HG02588 (cell line): ENCODE results near the gene PHACTR1.

Experiments
- ATAC-seq: cut with Tn5 transposase; IDR thresholded peaks from one replicate; pipeline ENCODE4 v1.9.1; 2021; ENCODE audit warnings: mild to moderate bottlenecking, moderate library complexity; ENCODE audit not compliant: unreplicated experiment

PHACTR1 gene

DNA sequence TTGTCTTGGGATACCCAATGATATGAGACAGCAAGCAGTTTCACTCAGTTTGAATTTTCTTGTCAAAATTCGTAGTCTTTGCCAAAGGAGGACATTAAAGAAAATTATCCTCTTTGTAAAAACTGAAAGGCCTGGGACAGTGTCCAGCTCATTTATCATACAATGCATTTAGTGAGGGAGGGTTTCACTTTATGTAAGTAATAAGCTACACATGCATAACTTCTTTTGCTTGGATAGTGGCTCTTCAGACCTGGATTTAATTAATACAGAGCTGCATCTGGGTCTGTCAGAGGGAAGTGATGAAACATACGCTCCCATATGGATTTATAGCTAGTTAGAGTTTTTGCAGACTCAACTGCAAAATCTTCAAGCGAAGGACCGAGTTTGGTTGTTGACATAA, 175.6 kb downstream of the PHACTR1 start:
- ATAC-seq, result no peak

DNA sequence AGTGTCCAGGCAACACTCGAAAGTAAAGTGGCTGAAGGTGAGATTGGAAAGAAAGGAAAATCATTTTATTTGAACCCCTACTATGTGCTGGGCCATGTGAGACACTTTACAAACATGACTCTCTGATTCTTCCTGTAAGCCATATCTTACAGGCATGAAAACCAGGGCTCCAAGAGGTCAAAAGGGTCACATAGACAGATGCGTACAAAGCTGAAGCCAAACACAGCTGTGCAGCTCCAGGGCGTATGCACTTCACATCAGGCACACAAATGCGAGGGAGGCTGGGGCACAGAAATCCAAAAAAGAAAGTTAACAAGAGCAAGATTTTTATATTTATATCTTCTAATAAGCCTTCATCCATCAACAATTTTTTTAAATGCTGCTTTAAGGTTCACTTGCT, 176.5 kb downstream of the PHACTR1 start:
- no peak for ATAC-seq

DNA sequence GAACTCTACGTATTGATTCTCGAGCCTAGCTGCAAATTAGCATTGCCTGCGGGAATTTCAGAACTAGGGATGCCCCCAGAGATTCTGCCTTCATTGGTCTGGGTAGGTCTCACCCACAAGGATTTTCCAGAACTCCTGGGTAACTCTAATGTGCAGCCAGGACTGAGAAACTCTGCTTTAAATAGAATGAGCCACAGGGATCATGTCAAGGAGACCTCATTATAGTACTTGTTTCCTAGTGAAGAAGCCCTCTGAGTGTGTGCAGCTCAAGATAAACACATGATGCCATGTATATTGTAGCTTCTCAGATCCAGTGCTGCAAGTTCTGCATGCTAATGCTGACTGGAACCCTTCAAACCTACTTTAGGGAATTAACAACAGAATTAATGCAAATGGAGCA, 179.2 kb downstream of the PHACTR1 start:
- ATAC-seq, result no peak

DNA sequence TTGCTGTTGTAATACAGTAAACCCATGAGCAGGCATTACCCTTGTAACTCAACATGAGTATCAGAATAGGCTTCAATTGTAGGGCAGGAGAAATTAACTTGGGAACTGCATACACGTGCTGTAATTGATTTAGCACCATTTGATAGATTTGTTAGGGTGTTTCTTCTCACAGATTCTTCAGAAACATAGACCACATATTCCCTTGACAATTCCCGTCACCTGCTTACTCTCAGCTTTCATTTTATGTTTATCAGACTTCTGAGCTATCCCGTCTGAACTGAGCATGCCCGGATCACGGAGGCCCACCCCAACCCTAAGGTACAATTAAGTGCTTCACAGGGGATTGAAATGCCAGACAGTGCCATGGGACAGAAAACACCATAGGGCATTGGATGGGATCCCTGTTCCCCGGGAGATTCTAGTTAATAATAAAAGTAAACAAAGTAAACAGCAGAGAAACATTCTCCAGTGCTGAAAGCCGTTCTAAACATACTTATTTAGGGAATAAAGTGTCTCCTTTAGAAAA, 179.7 kb downstream of the PHACTR1 start:
- ATAC-seq, result no peak

DNA sequence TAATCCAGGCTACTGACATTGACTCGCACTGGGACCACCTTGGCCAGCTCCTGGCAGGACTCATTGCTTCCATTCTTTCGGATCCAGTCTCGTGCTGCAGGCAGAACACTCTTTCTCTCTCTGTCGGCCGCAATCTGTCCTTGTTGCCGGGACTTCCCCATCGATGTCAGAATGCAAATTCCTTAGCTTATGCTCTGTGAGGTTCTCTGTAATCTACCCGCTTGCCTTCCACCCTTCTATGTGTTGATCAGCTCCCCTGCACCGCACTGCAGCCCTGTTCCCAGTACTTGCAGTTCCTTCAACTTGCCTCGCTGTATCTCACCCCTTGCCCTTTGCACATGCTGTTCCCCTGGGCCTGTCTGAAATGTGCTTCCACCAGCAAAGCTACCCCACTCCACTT, 182.0 kb downstream of the PHACTR1 start:
- no peak for ATAC-seq

DNA sequence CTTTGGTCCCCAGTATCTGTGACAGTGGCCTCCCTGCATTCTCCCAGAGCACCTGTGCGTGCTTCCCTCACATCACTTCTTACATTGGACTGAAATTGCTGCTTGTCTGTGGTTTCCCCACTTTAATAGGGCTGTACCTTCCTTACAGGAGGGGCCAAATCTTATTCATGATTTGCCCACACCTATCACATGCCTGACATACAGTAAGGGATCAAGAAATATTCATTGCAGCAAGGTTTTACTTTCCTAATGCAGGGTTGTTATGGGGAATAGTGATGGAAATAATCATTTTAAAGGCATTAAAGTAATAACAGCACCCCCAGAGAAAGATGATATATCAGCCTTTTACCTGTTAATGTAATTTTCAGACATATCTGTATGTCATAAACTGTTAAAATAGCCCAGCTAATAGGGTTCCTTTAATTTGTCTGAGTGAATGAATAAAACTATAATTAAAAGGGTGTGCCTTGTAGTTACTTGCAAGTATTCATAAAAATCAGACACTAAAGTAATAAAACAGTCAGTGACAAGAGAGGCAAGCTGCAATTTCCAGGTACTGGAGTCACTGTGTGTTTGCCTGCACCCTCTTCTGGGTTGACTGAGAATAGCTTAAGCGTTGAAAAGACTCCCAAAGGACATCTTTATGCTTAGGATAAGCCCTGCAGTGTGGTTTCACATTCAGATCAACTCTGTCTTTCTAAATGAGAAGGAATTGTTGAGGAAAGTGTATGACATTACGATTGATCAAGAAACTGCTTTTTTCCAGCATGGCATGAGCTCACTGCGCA, 182.7 kb downstream of the PHACTR1 start:
- no peak for ATAC-seq

DNA sequence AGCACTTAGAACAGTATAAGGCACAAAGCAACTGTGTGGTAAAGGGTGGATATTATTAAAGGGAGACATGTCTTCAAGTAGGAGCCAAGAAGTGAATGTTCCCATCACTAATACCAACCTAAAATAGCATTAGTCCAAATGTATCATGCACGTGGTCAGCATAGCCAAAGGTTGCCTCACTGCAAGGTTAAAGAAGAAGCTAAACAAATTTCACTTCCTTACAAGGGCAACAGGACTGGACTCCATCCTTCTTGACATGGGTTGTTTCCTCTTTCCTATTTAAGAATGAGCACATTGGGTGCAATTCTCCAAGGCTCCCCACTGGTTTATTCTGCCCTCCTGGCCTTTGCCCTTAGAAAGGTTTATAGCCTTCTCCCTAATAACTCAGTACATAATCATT, 186.7 kb downstream of the PHACTR1 start:
- ATAC-seq, result no peak

DNA sequence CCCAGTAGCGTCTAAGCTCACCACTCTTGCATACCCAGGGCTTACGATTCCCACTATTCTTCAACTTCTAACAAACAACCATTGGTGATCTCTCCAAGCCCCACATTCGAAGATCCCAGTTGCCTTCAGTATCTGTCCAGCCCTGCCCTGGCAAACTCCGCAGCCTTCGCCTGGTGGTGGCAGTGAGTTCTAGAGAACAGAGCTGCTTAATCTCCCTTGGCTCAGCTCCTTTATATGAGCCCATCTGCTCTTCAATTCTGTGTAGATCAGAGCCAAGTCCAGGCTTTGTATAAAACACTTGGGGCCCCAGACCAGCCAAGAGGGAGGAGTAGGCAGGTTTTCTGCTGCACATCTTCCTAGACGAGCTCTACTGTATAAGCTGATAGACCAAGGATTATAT, 193.3 kb downstream of the PHACTR1 start:
- ATAC-seq, result no peak

DNA sequence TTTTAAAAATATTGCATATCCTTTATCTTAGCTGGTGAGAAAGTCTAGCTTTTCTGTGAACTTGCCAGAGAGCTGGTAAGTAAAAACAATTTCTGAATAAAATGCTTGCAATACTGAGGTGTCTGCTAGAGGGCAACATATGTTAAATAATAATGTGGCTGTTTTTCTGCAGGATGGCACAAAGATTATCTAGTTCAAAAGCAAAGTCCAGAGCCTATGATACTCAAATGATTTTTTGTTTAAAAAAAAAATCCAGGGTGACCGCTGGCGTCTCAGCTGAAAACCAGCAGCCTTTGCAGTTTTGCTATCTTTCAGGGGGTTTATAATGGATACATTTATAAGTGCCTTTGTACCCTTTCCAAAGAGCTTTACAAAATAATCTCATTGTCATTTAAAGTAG, 194.9 kb downstream of the PHACTR1 start:
- ATAC-seq, result no peak

DNA sequence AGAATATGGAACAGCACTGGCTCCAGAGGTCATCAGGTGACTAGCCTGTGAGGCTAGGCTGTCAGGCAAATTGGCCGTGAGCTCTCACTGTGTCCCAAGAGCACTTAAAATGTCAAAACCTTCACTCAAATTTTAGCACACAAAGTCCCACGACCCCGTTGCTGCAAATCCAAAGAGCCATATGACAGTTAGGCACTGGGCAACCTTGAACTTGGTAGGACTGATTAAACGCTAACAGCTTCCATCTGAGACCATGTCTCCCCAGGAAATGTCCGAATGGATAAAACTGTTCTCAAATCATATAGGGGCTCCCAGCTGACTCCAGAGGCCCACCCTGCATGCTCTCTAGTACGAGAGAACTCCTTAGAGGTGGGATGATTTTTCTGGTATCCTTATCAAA, 196.6 kb downstream of the PHACTR1 start:
- ATAC-seq, result no peak

DNA sequence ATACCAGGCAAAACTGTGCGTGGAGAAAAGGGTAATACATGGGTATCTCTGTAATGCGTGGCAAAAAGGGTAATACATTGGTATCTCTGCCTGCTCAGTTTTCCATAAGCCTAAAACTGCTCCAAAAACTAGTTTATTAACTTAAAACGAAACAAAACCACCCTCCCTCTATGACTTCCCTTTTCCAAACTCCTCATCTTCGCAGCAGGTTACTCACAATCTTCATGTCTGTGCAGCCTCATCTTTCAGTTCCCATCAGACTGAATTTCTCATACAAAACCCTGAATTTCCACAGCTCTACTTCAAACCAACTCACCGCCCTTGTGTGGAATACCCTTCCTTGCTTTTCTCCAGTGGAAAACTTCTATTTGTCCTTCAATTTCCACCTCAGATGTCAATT, 199.4 kb downstream of the PHACTR1 start:
- no peak for ATAC-seq

DNA sequence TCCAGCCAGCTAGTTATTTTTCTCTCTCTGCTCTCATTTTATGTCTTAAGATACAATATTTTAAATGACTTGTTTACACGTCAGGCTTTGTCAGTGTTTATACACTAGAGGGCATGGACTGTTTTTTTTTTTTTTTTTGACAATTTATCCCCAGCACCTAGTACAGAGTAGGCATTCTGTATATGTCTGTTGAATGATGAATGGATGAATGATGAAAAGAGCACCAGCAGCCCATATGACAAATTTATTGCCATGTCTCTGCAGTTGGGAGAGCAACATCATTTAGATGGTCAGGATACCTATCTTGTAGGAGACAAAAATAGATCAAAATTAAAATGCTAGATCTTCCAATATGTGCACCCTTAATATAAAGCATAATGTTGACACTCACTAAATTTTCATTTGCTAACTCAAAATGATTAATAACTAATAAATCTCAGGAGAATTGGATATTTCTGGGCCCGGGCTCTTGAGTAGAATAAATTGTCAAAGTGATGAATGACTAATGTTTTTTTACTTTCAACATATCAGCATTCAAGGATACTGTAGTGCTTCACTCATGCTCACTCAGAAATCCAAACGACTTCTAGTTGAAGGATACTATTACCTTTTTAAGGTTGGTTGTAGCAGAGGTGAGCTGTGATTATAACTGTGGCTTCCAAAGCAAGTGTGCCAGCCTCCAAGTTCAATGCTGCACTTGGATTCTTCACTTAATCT, 200.0 kb downstream of the PHACTR1 start:
- no peak for ATAC-seq

DNA sequence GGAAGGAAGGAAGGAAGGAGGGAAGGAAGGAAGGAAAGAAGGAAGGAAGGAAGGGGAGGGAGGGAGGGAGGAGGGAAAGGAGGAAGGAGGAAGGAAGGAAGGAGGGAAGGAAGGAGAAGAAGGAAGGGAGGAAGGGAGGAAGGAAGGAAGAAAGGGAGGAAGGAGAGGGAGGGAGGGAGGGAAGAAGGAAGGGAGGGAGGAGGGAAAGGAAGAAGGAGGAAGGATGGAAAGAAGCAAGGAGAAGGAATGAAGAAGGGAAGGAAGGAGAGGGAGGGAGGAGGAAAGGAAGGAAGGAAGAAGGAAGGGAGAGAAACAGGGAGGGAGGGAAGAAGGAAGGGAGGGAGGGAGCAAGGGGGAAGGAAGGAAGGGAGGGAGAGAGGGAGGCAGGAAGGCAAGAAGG, 204.9 kb downstream of the PHACTR1 start:
- no peak for ATAC-seq

DNA sequence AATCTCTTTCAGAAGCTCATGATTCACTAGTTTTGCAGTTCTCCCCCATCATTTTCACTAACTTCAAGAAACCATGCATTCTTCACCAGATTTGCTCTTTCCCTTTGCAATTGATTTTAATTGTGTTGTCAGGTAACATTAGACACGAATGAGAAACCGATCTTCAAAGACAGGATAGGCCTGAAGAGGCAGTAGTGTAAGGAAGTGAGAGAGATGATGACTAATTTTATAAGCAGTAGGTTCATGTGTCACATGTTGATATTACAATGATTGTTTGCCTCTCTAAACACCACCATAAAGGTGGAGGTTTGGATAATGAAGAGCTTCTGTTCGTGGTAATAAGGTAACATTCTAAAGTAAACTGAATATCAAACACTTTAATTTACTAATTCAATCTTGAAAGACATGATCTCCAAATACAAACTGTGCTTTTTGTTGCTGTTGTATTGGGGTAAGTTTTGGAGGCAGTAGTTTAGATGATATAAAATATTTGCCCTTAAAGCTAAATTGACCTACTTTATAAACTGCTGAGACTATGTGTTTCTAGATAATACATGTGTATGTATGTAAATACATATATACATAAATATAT, 207.2 kb downstream of the PHACTR1 start:
- ATAC-seq, result no peak

DNA sequence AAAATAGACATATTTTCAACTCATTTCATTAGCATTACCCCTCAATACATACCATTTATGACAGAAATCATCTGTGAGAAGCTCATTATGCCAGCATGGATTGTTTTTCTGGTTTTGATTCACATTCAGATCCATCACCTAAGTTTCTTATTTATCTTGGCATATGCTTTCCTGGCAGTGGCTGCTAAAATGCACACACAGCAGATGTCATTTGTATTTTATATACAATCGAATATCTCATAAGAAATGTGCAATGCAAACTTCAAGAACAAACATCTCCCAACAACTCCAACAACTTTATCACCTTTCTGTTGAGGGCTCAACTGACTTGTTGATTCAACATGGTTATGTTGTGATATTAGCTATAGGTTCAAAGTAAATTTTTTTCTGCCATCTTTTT, 208.3 kb downstream of the PHACTR1 start:
- ATAC-seq, result no peak

DNA sequence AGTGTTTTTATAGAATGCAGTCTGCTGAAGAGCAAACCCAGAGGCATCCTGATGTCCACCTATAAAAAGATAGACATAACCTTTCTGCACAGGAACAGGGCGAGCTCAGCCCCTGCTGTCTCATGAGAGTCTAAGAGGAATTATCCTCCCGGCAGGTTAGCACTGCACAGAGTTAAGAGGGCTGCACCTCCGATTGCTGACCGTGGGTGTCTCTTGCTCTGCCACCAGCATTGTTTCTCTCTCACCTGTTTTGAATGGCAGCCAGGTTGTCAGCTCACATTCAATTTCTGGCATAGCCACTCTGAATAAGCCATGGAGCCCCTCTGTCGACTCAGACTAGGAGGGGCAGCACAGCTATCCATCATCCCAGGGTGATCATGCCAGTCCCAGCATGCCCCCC, 211.2 kb downstream of the PHACTR1 start:
- no peak for ATAC-seq

DNA sequence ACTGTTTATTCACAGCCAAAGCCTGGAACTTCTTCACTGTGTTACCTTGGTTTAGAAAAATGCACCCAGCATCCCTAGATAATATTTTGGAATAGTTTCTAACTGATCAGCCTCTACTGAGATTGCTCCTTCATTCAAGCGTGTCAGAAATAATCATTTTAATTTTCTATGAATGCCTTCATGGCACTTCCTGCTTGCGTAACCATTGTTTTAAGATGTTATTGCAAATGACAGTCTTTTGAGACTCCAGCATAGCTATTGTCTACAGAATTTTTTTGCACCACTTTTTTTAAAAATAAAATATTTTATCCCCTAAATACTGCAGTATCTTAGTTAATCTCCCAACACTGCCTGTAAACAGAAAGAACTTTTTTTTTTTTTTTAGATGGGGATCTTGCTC, 213.1 kb downstream of the PHACTR1 start:
- ATAC-seq, result no peak

DNA sequence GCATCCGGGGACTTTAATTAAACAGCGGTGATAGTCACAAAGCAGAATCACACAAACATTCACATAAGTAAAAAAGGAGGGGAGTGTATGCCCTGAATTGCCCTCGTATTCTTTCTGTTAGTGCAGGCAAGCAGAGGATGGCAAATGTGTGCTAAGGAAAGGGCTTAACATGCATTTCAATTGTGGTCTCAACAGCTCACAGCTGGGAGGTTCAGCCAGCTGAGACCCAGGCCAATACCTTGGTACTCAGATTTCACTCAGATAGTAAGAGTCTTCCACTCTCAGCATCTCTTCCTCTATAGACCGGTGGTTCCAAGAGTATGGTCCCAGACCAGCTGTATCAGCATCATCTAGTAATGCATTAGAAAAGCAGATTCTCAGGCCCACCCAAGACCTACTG, 215.1 kb downstream of the PHACTR1 start:
- ATAC-seq, result no peak

DNA sequence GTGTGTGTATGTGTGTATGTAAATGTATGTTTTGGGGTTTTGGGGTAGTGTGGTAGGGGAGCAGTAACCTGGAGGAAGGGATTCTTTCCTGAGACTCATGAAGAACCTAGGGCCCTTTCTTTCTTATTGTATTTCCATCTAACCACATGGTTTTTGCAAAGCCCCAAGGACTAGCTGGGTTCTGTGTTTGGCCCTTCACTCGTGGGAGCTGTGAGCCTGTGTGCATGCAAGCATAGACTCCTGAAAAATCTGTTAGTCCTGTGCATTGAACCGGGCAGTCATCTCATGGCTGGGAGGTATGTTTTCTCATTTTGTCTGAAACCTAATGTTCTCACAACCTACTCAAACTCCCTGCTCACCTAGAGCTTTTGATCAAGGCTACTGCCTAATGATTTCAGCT, 219.1 kb downstream of the PHACTR1 start:
- ATAC-seq, result no peak

DNA sequence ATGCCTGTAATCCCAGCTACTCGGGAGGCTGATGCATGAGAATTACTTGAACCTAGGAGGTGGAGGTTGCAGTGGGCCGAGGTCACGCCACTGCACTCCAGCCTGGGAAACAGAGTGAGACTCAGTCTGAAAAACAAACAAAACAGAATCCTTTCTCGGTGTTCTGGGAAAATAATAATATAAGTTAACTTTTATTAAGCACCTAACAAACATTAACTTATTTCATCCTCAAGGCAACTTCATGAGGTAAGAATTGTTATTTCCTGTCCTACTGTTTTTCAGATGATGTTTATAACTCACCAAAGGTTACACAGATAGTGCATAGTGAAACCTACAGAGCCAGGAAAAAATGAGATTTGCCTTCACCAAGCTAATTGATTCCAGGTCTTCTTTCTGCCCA, 221.4 kb downstream of the PHACTR1 start:
- ATAC-seq, result no peak

DNA sequence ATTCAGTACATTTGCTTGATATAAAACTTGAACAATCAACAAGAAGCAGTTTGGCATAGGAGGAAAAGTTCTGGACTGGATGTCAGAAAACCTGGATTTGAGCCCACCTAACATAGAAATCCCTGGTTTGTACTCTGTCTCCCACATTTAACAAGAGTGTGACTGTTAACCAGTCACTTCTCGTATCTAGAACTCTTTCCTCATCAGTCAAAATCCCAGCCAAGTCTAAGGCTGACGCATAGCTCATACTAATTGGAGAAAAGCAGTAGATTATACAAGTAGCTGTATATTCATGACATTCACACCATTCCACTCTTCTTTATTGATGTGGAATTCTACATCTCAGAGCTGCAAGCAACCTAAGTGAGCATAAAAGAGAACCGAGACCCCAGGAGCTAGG, 222.7 kb downstream of the PHACTR1 start:
- ATAC-seq, result no peak

DNA sequence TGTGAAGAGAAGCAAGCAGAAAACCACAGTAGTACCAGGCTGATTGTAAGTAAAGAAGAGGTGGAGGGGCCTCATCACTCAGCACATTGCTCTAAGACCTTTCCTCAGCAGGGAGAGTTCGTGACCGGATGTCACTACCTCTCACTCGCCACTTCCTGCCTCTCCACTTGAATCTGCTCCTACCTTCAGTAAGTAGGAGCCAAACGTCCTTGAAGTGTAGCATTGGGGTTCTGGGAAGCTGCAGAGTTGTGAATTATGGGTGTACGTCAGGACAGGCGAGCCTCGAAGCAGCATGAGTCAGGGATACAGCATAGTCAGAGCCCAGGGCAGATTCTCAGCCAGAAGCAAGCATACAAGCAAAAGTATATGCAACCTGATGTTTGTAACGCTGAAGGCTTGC, 224.9 kb downstream of the PHACTR1 start:
- no peak for ATAC-seq
